Activated CD4-positive, alpha-beta T cell treated with anti-CD3 and anti-CD28 coated beads for 4 hours (primary cell): Measurements from ENCODE around the gene DIRAS1.
"Not testable (repeated sequence)": the region's sequence is repeated elsewhere in the genome, so short reads cannot be mapped to it uniquely, and the experiment has no call there.

Experiments
- DNase-seq, 2 donors: peaks; one replicate each; pipeline ENCODE4 v3.0.0-alpha.2; 2020

The DIRAS1 gene

GRCh38 chr19:2703691-2704216 lies 17.4 kb downstream of the DIRAS1 start:
- DNase-seq = no peak

DNA sequence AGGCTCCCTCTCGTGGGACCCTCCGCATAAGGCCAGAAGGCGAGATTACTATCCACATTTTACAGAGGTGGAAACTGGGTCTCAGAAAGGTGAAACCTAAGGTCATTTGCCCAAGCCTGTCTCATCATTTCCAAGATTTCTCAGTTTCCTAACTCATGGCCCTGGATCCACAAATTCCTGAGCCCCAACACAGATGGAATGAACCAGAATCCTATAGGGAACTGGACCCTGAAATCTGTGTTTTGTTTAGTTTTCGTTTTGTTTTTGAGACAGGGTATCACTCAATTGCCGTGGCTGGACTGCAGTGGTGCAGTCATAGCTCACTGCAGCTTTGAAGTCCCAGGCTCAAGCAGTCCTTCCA lies 18.1 kb downstream of the DIRAS1 start:
- DNase-seq = no peak

DNA sequence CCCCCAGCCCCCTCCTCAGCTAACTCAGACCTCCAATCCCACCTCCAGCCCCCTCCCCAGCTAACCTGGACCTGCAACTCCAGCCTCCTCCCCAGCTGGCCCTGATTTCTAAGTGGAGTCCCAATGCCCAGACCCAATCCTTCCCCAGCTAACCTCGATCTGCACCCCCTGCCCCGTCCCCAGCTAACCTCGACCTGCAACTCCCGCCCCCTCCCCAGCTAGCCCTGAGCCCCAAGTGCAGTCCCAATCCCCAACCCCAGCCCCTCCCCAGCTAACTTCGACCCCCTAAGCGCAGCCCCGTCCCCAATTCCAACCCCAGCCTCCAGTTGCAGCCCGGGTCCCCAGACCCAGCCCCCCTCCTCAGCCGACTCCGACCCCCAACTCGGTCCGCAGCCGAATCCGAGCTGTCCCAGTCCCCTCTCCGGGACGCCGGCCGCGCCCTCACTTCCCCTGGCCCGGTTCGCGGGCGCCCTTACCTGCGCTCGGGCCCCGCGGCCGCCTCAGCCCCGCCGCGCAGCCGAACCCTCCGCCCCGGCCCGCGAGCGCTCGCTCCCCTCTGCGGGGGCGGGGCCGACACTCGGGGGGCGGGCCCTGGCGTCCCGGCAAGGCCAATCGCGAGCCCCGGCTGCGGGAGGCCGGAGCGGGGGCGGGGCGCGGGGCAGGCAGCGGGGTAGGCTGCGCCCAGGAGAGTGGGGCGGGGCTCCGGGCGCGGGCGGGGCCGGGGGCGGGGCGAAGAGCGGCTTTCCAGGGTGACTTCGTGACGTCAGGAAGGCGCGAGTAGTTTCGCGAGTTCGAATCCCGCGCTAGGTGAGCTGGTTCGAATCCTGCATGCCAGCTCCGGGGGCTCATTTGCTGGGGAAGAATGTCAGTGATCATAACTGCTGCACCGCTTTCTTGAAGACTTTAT lies 18.7 kb downstream of the DIRAS1 start, which contains the start of gene GNG7:
TSS of gene GNG7 (minus strand) at position 525 of the 907 bp plus-strand sequence. CDS start 182,006 bp downstream, outside the sequence.
- DNase-seq = peak; percentile 94 to 95

DNA sequence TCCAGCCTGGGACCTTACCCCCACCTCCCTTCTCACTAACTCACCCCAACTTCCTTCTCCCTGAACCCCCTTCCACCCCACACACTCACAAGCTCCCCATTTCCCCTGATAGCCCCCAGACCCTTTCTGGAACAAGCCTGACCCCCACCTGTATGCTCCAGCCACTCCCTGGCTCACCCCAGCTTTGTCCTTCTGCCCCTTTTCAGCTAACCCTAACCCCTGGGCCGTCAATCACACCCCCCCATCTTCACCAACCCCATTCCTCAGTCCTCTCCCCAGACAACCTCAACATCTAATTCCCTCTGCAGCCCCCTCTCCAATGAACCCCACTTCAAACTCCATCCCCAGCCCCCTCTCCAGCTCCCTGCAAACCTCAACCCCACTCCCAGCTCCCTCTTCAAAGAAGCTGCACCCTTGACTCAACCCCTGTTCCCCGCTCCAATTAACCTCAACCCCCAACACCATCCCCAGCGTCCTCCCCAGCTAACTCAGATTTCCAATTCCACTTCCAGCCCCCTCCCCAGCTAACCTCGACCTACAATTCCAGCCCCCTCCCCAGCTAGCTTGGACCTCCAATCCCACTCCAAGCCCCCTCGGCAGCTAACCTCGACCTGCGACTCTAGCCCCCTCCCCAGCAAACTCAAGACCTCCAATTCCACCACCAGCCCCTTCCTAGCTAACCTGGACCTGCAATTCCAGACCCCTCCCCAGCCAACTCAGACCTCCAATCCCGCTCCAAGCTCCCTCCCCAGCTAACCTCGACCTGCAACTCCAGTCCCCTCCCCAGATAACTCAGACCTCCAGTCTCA lies 19.6 kb downstream of the DIRAS1 start:
- DNase-seq = no peak

- no peak for DNase-seq
Measured at GRCh38 chr19:2700660-2701360, 20.4 kb downstream of the DIRAS1 start.

DNA sequence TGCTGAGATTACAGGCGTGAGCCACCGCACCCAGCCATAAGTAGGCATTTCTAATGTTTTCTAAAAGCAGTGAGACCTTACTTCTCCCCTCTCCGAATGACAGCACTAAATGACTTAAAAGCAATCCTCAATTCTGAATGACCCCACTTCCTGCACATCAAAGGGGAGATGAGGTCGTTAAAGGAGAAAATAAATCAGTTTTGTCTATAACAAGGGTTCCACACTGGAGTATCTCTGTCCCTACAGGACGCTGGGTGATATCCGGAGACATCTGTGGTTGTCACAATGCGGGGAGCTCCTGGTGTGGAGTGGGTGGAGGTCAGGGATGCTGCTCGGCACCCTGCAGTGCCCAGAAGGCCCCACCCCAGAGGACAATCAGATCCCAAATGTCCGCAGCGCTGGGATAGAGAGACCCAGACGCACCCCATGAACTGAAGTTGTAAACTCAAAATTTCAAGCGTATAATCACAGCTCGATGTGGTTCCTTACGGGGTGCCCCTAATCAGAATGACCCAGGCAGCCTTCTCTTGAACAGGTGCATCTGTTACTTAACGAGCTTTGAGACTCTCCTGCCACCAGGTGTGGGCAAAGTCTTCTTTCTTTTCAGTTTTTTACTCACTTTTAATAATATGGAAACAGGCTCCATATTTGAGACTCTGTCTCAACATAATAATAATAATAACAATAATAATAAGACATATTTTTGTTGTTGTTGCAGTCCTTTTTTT lies 21.6 kb downstream of the DIRAS1 start:
- no peak for DNase-seq

DNA sequence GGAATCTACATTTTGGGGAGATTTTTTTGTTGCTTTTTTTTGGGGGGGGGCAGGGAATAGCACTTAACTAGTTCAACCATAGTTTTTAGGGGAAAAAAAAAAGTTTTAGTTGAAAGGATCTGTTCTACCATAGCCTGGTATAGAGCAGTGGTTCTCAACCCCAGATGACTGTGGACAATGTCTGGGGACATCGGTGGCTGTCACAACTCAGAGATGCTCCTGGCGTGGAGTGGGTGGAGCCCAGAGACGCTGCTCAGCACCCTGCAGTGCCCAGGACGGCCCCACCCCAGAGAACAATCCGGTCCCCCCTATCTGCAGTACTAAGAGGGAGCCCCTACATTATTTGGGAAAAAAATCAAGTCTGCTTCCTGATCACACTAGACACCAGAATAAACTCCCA lies 27.0 kb downstream of the DIRAS1 start:
- DNase-seq = no peak

DNA sequence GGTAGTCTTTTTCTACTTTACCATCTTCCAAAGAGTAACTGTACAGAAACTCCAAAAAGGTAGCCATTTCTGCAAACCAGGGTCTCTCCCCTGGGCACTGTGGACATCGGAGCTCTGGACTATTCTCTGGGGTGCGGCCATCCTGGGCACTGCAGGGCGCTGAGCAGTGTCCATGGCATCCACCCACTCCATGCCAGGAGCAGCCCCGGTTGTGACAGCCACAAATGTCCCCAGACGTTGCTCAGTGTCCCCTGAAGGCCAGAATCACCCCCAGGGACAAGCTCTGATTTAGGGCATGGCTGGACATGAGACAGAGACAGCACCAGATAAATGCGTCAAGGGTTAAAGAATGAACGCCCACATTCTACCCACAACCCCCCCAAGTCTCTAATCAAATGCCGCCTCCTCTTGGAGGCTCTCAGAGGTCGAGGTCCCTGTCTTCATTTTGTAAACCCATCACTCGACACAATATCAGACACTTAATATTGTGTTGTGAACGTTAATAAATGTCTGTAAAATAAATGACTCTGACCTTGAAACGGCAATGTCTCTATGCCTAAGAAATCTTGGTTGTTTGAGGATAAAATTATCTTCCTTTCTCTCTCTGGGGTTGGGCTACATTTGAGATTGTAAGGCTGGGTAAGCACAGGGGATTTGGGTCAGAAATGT lies 27.5 kb downstream of the DIRAS1 start:
- DNase-seq = no peak

GRCh38 chr19:2691951-2692350 lies 29.2 kb downstream of the DIRAS1 start:
- no peak for DNase-seq

- no peak for DNase-seq
Measured at GRCh38 chr19:2690856-2691255, 30.3 kb downstream of the DIRAS1 start.

DNA sequence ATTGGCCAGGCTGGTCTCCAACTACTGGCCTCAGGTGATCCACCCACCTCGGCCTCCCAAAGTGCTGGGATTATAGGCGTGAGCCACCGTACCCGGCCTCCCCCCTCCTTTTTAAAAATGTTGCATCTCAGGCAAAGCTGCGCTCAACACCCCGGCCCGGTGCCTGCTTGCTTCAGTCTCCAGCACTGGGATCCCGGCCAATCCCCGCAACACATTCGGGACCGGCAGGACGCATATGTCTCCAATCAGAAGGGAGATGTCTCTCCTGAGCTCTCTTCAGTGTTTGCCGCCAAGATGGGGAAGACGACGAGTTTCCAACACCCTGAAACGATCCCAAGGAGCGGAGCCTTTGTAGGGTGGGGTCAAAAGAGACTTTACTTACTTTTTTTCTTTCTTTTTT lies 34.8 kb downstream of the DIRAS1 start:
- no peak for DNase-seq

DNA sequence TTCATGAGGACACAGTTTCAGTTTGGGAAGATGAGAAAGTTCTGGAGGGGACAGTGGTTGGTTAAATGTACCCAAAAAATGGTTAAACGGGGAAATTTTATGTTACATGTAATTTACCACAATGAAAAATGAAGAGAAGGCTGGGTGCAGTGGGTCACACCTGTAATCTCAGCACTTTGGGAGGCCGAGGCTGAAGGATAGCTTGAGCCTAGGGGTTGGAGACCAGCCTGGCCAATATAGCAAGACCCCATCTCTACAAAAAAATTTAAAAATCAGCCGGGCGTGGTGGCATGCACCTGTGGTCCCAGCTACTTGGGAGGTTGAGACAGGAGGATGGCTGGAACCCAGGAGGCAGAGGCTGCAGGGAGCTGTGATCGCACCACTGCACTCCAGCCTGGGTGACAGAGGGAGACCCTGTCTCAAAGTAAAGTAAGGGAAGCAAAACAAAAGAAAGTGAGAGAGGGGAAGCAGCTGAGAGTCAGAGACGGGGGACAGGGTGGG lies 35.9 kb downstream of the DIRAS1 start:
- DNase-seq = no peak

DNA sequence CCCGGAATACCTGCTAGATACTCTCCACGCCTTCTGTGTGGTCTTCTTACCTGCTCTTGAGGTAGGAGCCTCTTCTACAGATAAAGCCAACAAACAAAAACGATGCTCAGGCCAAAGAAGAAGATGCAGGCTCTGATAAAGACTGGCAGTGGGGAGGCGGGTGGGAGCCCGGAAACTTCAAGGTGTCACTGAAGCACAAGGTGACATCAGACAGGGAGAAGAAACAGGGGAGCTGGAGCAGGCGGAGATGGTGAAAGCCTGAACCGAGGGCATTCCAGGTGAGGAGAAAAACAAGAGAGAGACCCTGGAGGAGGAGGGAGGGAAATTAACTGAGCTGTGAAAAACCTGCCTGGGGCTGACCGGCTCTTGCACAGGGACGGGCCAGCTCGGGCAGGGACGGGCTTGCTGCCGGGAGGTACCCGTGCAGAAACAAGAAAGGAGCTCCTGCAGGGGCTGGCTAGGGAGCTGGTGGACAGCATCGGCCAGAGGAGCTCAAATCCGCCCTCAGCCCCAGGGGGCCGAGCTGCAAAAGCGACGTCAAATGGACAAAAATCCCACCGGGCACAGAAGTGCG lies 37.7 kb downstream of the DIRAS1 start:
- DNase-seq = no peak

GRCh38 chr19:2680808-2681207 lies 40.4 kb downstream of the DIRAS1 start:
- no peak for DNase-seq

DNA sequence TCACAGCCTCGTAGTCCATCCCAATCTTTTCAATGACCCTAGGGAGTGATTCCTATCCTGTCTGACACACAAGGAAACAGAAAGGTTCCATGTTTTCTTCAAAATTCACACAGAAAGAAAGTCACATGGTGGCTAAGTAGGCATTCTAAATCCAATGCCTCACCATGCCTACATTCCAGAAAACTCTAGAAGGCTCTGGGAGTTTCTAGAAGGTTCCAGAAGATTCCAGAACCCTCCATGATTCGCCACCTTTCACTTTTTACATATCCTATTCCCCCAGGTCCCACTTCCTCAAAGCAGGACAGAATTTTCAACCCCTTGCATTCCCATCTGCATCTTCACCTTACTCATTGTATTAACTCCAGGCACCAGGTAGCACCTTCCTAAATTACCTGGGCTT lies 41.7 kb downstream of the DIRAS1 start:
- DNase-seq = no peak

DNA sequence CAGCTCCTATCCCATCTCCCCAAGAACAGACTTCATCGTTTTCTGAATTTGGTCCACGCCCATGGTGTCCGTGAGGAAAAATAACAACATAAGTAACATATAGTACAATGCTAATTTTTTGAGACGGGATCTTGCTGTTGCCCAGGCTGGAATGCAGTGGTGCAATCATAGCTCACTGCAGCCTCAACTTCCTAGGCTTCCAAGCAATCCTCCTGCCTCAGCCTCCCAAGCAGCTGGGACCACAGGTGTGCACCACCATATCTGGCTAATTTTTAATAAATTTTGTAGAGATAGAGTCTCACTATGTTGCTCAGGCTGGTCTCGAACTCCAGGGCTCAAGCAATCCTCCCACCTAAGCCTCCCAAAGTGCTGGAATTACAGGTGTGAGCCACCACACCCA lies 42.2 kb downstream of the DIRAS1 start:
- DNase-seq = not testable (repeated sequence)

GRCh38 chr19:2678044-2678671 lies 43.0 kb downstream of the DIRAS1 start:
- no peak for DNase-seq

DNA sequence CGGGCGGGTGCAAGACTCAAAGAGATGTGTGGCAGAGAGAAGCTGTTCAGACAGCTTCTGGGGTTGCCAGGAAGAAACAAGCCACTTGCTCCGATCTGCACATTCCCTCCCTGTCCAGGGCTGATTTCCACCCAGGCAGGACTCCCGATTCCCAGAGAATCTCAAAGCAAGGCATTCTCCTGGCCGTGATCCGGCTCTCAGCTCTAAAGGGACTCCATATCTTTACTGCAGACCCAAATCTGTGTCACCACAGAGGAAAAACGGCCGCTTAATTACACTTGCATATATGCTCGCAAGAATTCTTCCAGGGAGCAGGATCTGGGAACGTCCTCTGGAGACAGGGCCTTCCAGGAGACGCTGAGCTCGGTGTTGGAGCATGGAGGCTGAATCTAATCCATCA lies 44.3 kb downstream of the DIRAS1 start:
- no peak for DNase-seq

- no peak for DNase-seq
Measured at GRCh38 chr19:2675892-2676291, 45.3 kb downstream of the DIRAS1 start.

DNA sequence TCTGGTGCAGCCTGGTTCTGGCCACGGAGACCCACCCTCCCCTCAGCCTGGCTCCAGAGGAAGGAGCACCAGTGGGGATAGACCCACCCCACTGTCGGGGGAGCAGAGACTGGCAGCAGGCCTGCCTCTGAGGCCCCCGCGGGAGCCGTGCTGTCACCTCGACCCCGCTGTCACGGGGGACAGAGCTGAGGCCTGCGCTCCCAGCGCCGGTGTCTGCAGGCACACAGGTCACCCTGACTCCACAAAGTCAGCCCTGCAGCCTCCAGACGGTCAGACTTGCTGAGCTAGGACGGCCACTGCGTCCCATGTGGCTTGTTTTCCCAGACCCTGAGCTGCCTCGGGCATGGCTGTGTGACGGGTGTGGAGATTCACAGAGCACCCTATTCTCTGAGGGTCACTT lies 51.0 kb downstream of the DIRAS1 start:
- DNase-seq = no peak
